HG03066 (cell line): Measurements from ENCODE around the gene SH3BGR.
A peak's percentile ranks its signal among the peaks of the same experiment; 100 is the strongest.
"Not testable (repeated sequence)": the region's sequence is repeated elsewhere in the genome, so short reads cannot be mapped to it uniquely, and the experiment has no call there.

Experiments
- ATAC-seq: cut with Tn5 transposase; IDR thresholded peaks from one replicate; pipeline ENCODE4 v1.9.1; 2021; ENCODE audit warnings: low read depth; ENCODE audit not compliant: unreplicated experiment

SH3BGR gene

DNA sequence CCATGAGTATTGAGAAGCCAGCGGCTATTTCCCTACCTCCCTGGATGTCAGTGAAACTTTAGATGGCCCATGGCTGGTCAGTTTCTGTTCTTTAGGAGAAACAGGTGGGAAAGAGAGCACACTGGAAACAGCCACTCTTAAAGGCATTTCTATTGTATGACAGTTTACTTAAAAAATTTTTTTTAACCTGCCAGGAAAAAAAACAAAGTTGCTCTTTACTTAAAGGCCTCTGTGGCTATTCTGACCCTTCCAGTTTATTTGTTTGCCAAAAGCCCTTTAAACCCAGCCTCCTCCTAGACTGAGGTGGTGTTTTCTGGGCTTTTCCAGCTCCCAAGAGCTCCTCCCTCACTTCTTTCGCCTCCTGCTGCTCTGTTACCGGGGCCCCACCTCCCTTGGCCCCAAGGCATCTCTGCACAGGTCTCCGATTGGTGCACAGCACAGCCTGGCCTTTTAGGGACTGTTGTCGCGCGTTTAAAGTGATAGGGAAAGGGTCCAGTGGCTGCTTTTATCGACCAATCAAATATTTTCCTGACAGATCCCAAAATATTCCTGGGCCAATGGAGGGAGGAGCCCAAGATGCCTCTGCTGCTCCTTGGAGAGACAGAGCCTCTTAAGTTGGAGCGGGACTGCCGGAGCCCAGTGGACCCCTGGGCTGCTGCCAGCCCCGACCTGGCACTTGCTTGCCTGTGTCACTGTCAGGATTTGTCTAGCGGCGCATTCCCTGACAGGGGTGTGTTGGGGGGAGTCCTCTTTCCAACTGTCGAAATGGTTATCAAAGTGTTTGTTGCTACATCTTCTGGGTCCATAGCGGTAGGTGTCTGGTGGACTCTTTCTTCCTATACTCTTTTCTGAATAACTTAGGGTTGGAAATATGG is at the start of gene SH3BGR:
SH3BGR (plus strand) TSS at position 639 of the 875 bp plus-strand sequence; CDS start at position 766, 127 bp downstream.
- ATAC-seq, result no peak

DNA sequence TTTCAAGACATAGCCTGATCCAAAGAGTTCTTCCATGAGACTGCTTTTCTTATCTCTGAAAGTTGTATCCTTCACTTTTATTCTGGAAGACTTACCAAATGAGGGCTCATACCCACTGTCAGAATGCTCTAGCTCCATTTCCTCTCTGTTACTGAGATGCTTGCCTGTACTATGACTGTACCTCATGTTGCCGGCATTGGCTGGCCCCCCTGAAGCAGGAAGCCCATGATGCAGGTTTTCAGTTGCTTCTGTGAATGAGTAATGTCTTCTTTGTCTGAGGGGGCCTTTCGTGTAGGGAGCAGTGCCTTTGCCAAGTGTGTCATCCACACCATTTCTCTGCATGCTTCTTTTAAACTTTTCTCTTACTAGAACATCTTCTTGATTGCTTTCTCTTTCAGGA is 45.7 kb upstream of the SH3BGR start:
- no peak for ATAC-seq

DNA sequence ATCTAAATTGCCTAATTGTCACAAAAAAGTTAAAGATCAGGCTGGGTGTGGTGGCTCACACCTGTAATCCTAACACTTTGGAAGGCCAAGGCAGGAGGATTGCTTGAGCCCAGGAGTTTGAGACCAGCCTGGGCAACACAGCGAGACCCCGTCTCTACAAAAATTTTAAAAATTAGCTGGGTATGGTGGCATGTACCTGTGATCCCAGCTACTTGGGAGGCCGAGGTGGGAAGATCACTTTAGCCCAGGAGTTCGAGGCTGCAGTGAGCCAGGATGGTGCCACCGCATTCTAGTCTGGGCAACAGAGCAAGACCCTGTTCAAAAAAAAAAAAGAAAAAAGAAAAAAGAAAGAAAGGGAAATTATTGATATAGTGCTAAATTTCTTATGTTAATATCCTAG is 32.6 kb upstream of the SH3BGR start:
- not testable (repeated sequence) for ATAC-seq

DNA sequence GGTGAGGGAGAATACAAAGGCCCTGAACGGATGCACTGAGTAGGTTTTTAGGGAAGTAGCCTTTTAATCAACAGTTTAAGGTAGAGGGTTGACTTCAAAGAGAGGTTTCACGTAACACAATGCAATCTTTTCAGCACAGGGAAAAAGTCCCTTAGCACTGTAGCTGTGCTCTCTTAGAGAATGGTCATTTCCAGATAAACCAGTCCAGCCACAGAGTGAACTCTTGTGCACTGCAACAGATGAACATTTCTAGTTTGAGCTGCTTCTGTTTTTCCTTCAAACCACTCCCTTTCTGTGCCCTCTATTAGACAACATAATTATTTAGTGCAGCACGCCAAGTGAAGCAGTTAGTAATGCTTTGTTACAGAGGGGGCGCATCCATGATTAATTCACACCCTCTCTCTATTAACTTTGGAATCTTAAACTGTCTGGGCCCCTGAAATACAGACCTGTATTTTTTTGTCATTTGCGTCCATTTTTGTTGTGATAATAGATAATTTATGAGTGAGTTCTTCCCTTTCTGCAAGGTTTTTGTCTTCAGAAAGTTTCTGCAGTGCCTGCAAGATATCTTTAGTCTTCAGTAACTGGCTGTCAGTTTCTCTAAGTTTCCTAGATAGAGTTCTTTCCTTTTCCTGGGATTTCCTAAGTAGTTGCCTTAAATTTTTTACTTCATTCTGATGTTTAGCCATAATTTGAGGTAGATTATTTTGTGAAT is 29.1 kb upstream of the SH3BGR start:
- no peak for ATAC-seq

DNA sequence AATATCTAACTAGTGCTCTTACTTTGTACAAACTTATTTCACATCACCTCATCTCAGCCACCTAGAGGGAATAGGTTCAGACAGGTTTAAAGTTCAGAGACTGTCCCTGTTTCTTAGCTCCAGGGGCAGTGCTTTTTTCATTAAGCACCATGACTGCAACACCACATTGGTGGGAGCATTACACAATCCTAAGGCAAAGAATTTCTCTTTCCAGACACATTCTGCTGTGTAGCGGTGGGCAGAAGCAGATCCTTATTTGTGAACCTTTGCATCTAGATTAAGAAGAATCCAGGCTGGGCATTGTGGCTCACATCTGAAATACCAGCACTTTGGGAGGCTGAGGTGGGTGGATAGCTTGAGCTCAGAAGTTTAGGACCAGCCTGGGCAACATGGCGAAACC is 22.3 kb upstream of the SH3BGR start:
- ATAC-seq, result no peak

DNA sequence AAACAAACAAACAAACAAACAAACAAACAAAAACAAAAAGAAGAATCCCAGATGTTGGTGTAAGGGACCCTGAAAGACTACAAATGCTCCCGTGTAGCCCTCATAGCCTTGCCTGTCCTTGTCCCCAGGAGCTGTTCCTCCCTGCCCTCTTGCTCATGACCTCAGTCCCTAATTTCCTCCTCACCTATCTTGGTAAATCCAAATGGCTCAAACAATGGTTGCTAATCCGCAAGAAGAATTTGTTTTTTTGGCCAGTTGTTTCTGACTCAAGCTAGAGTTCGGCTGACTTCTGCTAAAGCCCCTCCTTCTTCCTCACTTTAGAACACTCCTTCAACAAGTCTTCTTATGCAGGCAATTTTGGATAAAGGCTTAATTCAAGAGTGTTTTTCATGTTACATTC is 21.8 kb upstream of the SH3BGR start:
- ATAC-seq, result no peak

DNA sequence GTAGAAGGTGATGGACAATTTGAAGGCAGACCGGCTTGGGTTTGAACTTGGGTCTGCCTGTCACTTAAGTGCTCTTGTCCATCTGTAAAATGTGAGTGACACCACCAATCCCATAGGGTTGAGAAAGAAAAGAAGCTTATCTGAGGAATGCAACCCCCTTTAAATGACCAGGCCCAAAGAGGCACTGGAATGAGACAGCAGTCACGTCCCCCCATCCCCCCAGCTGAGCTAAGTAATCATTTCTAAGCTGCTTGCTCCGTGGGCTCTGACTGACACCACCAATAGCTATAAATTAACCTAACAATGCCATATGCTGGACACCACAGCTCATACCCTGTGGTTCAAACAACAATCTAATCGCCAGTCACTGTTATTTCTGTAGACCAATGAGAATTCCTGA is 21.3 kb upstream of the SH3BGR start:
- ATAC-seq, result no peak

DNA sequence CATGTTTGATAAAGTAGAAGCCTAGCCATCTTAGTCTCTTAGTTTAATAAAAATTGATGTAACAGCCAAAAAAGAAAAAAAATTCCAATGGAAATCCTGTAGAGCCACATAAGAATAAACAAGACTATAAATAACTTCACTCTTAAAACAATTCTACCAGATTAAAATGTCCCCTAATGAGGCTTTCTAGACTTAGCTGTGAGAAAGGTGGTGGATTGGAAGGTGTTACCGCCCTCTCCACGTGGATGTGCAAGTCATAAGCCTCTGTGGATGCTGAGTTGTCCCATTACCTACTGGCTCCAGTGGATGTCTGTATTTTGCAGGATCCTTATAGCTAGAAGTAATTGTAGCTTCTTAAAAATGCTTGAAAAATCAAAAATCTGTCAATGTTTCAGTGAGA is 20.8 kb upstream of the SH3BGR start:
- ATAC-seq, result no peak

DNA sequence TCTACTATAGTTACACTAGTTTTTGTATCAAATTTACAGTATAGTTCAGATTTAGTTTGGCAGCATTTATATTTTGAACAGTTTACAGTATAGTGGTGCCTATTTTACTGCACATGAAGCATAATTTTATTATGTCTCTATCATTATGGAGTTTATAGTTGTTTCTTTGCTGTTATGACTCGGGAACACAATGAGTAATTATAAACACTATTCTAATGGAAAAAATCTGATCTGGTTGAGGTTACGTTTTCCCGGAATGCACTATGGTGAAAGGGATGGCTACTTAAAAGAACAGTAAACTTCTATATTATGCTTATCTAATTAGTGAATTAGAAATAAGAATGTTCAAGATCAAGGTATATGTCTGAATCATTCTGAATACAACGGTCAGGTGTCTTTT is 16.8 kb upstream of the SH3BGR start:
- no peak for ATAC-seq

DNA sequence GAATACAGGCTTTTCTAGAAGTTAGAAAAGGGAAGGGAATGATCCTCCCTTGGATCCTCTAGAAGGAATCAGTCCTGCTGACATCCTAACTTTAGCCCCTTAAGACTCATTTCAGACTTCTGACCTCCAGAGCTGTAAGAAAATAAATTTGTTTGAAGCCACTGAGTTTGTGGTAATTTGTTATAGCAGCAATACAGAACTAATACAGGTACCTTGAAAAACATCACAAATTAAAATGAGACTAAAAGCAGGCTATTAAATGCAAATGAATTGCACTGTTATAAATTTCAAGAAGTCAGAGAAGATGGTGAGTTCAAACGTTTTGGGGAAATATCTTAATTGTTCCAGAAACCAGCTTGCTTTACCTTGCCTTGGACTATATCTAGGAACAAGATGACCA is 12.5 kb upstream of the SH3BGR start:
- no peak for ATAC-seq

DNA sequence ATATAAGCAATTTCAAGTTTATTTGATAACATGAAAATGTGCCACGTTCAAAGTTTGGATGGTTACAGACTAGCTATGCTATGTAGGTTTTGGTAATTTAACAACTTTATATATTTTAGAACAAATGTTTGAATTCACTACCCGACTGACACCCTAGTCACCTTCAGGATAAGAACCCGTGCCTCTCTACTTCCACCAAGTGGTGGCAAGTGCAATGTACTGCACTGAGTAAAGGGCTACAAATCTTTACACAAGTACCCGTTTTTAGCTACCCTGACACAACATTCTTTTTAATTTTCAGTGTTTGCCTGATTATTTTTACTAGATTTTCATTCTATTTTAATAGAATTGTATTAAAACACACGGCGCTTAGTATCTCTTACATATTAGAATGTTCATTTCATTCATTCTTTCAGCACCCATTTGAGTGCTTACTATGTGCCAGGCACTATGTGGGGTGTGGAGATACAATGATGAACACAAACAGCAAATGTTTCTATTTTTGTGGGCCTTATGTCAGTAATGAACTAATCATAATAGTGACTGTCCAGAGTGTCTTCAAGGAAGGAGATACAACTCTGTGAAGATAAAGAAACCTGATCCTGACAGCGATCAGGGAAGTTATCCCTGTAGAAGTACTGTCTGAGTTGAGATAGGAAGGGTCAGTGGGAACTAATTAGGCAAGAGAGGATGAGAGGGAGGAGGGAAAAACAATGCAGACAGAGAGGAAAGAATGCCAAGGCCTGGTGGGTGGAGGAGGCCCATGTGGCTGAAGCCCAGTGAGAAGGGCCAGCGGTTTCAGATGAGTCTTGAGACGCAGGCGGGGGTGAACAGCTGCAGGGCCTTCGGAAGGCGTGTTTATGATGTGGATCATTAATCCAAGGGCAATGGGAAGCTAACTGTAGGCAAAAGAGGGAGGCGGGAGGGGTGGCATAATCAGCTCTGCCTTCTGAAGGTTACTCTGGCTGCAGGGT is 10.0 kb upstream of the SH3BGR start:
- ATAC-seq, result no peak

DNA sequence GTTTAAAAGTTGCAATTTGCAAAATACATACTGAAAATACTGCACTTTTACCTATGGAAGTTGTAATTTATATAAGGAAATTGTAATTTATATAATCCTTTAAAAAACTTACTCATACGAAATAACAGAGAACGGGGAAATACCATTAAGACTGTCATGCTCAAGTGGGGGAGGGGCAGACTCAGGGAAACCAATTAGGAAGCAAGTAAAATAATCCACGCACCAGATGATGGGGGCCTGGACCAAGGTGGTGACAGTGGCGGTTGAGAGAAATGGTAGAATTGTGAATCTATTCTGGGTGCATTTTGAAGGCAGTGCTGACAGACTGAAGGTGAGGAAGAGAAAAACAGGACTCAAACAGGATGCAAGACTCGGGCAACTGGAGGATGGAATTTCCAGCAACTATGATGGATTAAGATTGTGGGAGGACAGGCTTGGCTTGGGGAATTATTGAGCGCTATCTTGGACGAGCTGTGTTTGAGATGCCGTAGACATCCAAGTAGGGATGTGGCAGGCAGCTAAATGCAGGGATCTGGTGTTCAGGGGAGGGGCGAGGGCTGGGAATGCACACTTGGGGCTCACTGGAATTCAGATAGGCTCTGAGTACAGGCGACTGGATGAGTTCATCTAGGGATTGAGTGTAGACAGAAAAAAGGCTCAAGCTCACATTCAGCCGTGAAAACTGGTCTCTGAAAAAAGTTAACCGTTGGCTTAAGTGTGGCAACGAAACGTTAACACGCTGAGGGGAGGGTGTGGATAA is 7.2 kb upstream of the SH3BGR start:
- no peak for ATAC-seq

DNA sequence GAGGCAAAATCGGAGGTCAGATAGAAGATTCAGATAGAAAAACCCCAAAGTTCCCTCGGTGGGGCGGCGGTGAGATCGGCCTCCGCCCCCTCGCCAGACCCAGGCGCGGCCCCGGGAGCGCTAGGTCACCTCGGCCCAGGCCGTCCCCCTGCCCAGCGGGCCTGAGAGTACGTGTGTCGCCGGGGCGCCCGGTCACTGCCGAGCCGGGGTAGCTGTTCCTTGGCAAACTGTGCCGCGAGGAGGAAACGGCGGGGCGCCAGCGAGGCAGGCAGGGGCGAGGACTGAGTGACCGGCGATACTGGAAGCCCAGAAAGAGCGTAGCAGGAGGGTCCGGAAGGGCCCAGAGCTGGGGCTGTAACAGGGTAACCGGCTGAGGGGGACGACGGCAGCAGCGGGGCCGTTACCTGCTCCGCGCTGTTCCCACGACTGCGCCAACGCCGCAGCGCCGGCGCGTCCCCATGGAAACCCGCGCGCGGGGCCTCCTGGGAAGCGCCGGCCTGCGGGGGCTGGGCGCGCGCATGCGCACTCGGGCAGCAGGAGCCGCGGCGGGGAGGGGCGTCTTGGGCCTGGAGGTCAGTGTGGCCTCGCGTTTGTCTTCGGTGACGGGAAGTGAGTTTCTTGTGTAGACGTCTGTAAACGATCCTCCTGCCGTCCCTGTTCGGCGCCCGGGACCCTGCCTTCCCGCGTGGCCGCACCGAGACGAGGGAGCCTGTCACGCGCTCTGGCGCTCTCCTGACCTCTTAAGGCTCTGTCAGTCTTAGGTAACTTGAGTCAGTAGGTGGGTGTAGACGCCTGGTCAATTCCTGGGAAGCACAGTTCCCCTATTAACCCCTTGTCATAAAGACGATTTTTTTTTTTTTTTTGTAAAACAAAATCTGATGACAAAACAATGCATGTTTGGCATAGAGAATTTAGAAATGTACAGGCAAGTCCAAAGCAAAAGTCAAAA is 6.2 kb upstream of the SH3BGR start, which contains the start of gene LCA5L:
LCA5L (minus strand) TSS at position 458 of the 949 bp plus-strand sequence. CDS start 17,285 bp downstream, outside the sequence.
- peak; percentile 80 for ATAC-seq

DNA sequence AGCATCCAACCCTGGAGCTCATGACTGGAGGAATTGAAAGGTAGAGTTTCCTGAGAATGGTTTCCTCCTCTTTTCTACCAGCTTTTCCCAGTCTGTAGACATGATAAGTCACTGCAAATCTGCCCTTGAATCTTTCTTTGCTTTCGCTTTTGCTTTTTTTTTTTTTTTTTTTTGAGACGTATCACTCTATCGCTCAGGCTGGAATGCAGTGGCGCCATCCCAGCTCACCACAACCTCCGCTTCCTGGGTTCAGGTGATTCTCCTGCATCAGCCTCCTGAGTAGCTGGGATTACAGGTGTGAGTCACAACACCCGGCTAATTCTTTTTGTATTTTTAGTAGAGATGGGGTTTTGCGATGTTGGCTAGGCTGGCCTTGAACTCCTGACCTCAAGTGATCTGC is 4.5 kb upstream of the SH3BGR start:
- no peak for ATAC-seq

DNA sequence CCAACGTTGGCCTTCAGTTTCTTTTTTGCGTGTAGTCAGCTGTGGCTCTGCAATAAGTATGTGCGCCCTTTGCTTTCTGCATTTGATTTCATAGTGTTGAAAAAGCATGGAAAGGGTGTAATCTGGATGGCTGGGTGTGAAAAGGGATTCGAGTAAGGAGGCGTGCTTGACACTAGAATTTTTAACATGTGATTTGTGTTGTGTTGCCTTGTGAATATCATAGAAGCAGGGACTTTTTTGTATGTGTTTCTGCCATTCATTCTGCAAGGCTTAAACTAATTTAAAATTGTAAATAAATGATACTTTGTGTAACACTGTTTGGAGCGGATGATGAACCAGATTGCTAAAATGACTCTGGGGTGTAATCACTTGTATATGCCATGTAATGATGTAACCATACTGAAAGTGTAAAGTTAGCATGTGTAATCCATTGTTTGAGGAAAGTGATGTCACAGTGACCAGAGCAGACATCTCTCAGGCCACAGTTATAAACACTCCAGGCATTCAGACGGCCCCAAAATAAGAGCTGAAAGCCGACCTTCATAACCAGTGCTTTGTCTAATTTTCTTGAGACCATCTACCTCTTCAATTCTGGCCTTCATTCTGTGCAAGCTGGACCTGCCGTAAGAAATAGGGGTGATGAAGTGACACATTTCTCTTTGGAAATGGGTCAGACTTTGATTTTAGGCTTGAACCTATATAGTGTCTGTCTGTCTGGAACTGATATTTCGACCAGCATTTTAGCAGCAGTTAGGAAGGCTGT is 618 bp downstream of the SH3BGR start:
- ATAC-seq, result no peak

DNA sequence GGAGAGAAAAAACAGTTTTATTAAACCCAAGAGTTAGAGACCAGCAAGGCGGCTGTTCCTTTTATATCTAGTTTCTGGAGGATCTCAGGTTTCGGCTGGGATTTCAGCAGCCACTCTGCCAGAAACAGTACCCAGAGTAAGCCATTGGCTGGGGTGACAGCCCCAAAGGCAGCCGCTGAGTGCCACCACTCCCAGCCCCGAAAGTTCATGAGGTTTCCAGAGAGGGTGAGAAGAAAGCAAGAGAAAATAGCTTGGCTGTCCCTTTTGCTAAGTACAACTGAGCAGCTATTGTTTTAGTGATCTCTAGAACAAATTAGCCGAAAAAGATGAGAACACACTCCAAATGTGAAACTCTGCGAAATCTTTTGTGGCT is 1.2 kb downstream of the SH3BGR start:
- no peak for ATAC-seq

DNA sequence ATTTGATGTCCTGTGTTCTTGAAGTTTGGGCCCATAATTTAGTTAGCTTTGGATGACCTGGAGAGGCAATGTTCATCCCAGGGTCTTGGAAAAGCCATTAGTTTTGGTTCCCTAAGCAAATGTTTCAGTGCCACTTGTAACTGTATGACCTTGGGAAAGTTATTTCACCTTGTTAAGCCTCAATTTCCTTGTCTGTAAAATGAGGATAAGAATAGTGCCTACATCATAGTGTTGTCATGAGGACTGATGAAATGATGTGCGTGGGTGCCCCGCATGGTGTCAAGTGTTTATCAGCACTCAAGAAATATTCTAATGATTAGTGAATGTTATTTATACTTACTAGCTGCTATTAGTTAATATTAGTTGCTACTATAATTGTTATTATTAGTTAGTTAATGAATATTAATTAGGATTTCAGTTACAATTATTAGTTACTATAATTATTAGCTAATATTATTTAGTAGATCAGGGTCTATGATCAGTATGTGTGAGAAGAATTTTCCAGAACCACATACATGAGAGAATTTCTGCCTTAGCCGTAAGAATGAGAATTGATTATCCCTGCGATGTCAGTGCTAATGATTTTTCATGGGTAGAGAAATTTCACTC is 1.9 kb downstream of the SH3BGR start:
- ATAC-seq, result no peak
